RWPE1 (cell line): ENCODE data around the gene RRP1B.
A peak's percentile ranks its signal among the peaks of the same experiment; 100 is the strongest.

ENCODE experiments used
- CTCF ChIA-PET: fragments of 350-600 bp; sonication (Branson Sonifier 250); formaldehyde crosslinking; extraction: SDS; loops from one replicate; lab custom pipeline; 2021; lab: Yijun Ruan, JAX
- POLR2A ChIA-PET: fragments of 400-600 bp; formaldehyde crosslinking; extraction: SDS; loops from one replicate; lab custom pipeline; 2020; ENCODE audit warnings: antibody characterized with exemption; ENCODE audit not compliant: low non-redundant PET; lab: Yijun Ruan, JAX
- DNase-seq: peaks from one replicate; pipeline ENCODE4 v3.0.0; 2012; ENCODE audit warnings: low spot score
- H3K27ac ChIP-seq: fragments of 450-650 bp; 2 replicates; pipeline ENCODE4 v1.5.1; 2017
- CTCF ChIP-seq: fragments of 450-650 bp; conservative IDR thresholded peaks from 2 replicates; pipeline ENCODE4 v1.5.1; 2017; ENCODE audit warnings: low read depth, mild to moderate bottlenecking

RRP1B gene

GRCh38 chr21:43717166-43717853 is 58.0 kb downstream of the RRP1B start:
- DNase-seq = no peak
- CTCF ChIA-PET = no interaction called here
- H3K27ac ChIP-seq = peak overlapping the region; percentile 99
- POLR2A ChIA-PET = no interaction called here
- TF ChIP-seq CTCF = no peak

GRCh38 chr21:43717967-43718871 is 58.9 kb downstream of the RRP1B start:
- POLR2A ChIA-PET = no interaction called here
- TF ChIP-seq CTCF = no peak
- CTCF ChIA-PET = no interaction called here
- H3K27ac ChIP-seq = peak overlapping the region; percentile 99
- no peak for DNase-seq

- POLR2A ChIA-PET = no interaction called here
- CTCF ChIA-PET = interaction anchor here (0.7 kb wide), 1 partner anchor 10 kb away, joined by 4 read pairs; no protein-coding TSS in a partner anchor
- TF ChIP-seq CTCF = 0 out of 2 replicates have a peak, but pooled peaks have one; percentile 16
- DNase-seq = peak; percentile 79
- peak within 1 kb of the TSS; percentile 99 for H3K27ac ChIP-seq
Measured at GRCh38 chr21:43718872-43719747, 59.8 kb downstream of the RRP1B start, which contains the start of gene PDXK. Gene PDXK (plus strand): TSS chr21:43719129. CDS start chr21:43719295, 166 bp downstream.

- ChIA-PET POLR2A (no interaction called here), CTCF (interaction anchor here (0.7 kb wide), 1 partner anchor 10 kb away, joined by 4 read pairs; no protein-coding TSS in a partner anchor)
- no peak for TF ChIP-seq CTCF
- H3K27ac ChIP-seq = peak overlapping the region; percentile 99
- DNase-seq = no peak
Measured at GRCh38 chr21:43719748-43720538, 60.6 kb downstream of the RRP1B start.

- no peak for DNase-seq
- peak overlapping the region; percentile 99 for H3K27ac ChIP-seq
- POLR2A ChIA-PET = interaction anchor here (0.6 kb wide), 1 partner anchor 8 kb away, joined by 4 read pairs; no protein-coding TSS in a partner anchor
- no peak for TF ChIP-seq CTCF
- CTCF ChIA-PET = no interaction called here
Measured at GRCh38 chr21:43720539-43721166, 61.3 kb downstream of the RRP1B start.
